Suprapubic skin (tissue), 4 donors: ENCODE results near the gene TBC1D19. TPM values are rescaled to one million over a fixed set of nuclear protein-coding genes. Genes with fewer than 3 reads are reported as not detected.
"Not testable (repeated sequence)": the region's sequence is repeated elsewhere in the genome, so short reads cannot be mapped to it uniquely, and the experiment has no call there.

Experiments used
- DNase-seq, 2 donors: peaks; one replicate each; pipeline ENCODE4 v3.0.0-alpha.2; 2019; ENCODE audit warnings: low spot score in 2 of 2
- H3K27ac ChIP-seq: fragments of 200-600 bp; sonication (generic); one replicate; pipeline ENCODE4 v1.5.1; 2019
- H3K27me3 ChIP-seq: fragments of 200-600 bp; sonication (generic); one replicate; pipeline ENCODE4 v1.5.1; 2019
- H3K36me3 ChIP-seq: fragments of 200-600 bp; sonication (generic); one replicate; pipeline ENCODE4 v1.5.1; 2019
- H3K4me1 ChIP-seq: fragments of 200-600 bp; sonication (generic); one replicate; pipeline ENCODE4 v1.5.1; 2019
- H3K4me3 ChIP-seq: fragments of 200-600 bp; sonication (generic); one replicate; pipeline ENCODE4 v1.5.1; 2019; ENCODE audit warnings: mild to moderate bottlenecking
- H3K9me3 ChIP-seq: fragments of 200-600 bp; sonication (generic); one replicate; pipeline ENCODE4 v1.5.1; 2019
- CTCF ChIP-seq, 2 donors: fragments of 200-600 bp in 1 of 2; fragments of 450-650 bp in 1 of 2; sonication (generic) in 1 of 2; IDR thresholded peaks; one replicate each; pipeline ENCODE4 v1.5.1; 2016 to 2019; ENCODE audit warnings: antibody characterized with exemption in 2 of 2, mild to moderate bottlenecking in 1 of 2, moderate library complexity in 1 of 2
- EP300 ChIP-seq: sonication (generic); formaldehyde crosslinking; IDR thresholded peaks from one replicate; pipeline ENCODE4 v1.6.1; 2017; ENCODE audit warnings: antibody characterized with exemption
- POLR2A ChIP-seq, 2 donors: fragments of 450-650 bp; IDR thresholded peaks; one replicate each; pipeline ENCODE4 v1.6.1; 2017; ENCODE audit warnings: antibody characterized with exemption in 2 of 2, mild to moderate bottlenecking in 2 of 2, moderate library complexity in 2 of 2
- POLR2AphosphoS5 ChIP-seq, 3 donors: sonication (generic); formaldehyde crosslinking; IDR thresholded peaks; one replicate each; pipeline ENCODE4 v1.6.1; 2017; ENCODE audit warnings: antibody characterized with exemption in 3 of 3
- WGBS: methylation state at CpG from one replicate; pipeline ENCODE4 v1.1.5; 2018; 5-methylcytosine and 5-hydroxymethylcytosine counted together
- total RNA-seq, 4 donors: library from RNA; depleted of rRNA; stranded (reverse); fragments of >200 nt; gene quantifications; one replicate each; pipeline ENCODE4 v1.1.0, GENCODE V29; 2016

Gene TBC1D19
- total RNA-seq, 4 donors from 2014 or later, result 6.2 to 16.2 (median 11.9) TPM

GRCh38 chr4:26647523-26648224 lies 63.8 kb downstream of the TBC1D19 start:
- Histone ChIP-seq H3K4me1 (no peaks in the 10 kb centered on the region), H3K27ac (no peak overlapping the region), H3K4me3 (no peak overlapping the region), H3K36me3 (no peaks in the 10 kb centered on the region), H3K9me3 (no peaks in the 10 kb centered on the region), H3K27me3 (no peaks in the 10 kb centered on the region)
- DNase-seq, result no peak
- TF ChIP-seq EP300 (no peak), POLR2AphosphoS5 (IDR thresholded peaks at IDR 0.05) (no peak)
- WGBS, result 89% methylated on average over 2 of the region's 2 CpGs

- TF ChIP-seq POLR2A (IDR thresholded peaks at IDR 0.05) (no peak), POLR2AphosphoS5 (IDR thresholded peaks at IDR 0.05) (no peak), CTCF (IDR thresholded peaks at IDR 0.05) (no peak), EP300 (no peak)
- no peak for DNase-seq
- Histone ChIP-seq H3K27me3 (no peaks in the 10 kb centered on the region), H3K36me3 (no peaks in the 10 kb centered on the region), H3K27ac (no peak overlapping the region), H3K9me3 (no peaks in the 10 kb centered on the region), H3K4me3 (no peak overlapping the region), H3K4me1 (no peaks in the 10 kb centered on the region)
- WGBS, result 43% methylated on average over 1 of the region's 1 CpG
These were observed 64.4 kb downstream of the TBC1D19 start for GRCh38 chr4:26648260-26648659.

DNA sequence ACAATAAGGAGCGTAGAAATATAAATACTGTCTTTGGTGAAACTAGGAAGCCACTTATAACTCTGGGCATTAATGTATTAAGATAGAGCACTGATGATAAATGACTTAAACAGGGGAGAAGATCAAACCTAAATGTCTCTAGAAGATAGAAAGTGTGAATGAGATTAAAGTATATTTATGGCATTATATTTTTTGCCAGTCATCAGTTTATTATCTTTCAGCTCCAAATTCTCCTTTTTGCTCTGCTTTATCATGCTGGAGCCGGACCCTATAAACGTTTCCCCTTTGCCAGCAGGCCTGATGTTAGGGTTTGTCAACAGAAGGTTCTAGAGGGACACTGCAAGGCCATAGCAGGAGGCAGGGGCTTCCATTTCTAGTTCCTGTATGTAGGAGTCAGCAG lies 76.4 kb downstream of the TBC1D19 start:
- no peak for DNase-seq
- 87% methylated on average over 3 of the region's 3 CpGs for WGBS
- H3K4me3 ChIP-seq, result no peak overlapping the region
- H3K27ac ChIP-seq, result no peak overlapping the region
- TF ChIP-seq POLR2A (IDR thresholded peaks at IDR 0.05), result no peak
- no peak for TF ChIP-seq POLR2AphosphoS5 (IDR thresholded peaks at IDR 0.05)
- no peak for TF ChIP-seq CTCF (IDR thresholded peaks at IDR 0.05)
- H3K36me3 ChIP-seq, result peaks cover 19% of the 10 kb centered on the region
- H3K9me3 ChIP-seq, result no peaks in the 10 kb centered on the region
- H3K27me3 ChIP-seq, result no peaks in the 10 kb centered on the region
- H3K4me1 ChIP-seq, result no peaks in the 10 kb centered on the region

- no peaks in the 10 kb centered on the region for H3K4me1 ChIP-seq
- H3K4me3 ChIP-seq, result no peak overlapping the region
- H3K27ac ChIP-seq, result no peak overlapping the region
- H3K9me3 ChIP-seq, result no peaks in the 10 kb centered on the region
- no peak for DNase-seq
- peaks cover 16% of the 10 kb centered on the region for H3K36me3 ChIP-seq
- TF ChIP-seq EP300 (no peak), CTCF (IDR thresholded peaks at IDR 0.05) (no peak), POLR2AphosphoS5 (IDR thresholded peaks at IDR 0.05) (no peak), POLR2A (IDR thresholded peaks at IDR 0.05) (no peak)
- H3K27me3 ChIP-seq, result no peaks in the 10 kb centered on the region
These were observed 80.0 kb downstream of the TBC1D19 start for GRCh38 chr4:26663888-26664287.

GRCh38 chr4:26670903-26671537 lies 87.1 kb downstream of the TBC1D19 start:
- Histone ChIP-seq H3K27me3 (no peaks in the 10 kb centered on the region), H3K27ac (no peak overlapping the region), H3K4me3 (no peak overlapping the region), H3K9me3 (no peaks in the 10 kb centered on the region), H3K4me1 (no peaks in the 10 kb centered on the region), H3K36me3 (peaks cover 3% of the 10 kb centered on the region)
- TF ChIP-seq POLR2AphosphoS5 (IDR thresholded peaks at IDR 0.05), result no peak
- no peak for TF ChIP-seq POLR2A (IDR thresholded peaks at IDR 0.05)
- no peak for TF ChIP-seq EP300
- no peak for TF ChIP-seq CTCF (IDR thresholded peaks at IDR 0.05)
- 97% methylated on average over 2 of the region's 2 CpGs for WGBS
- no peak for DNase-seq

DNA sequence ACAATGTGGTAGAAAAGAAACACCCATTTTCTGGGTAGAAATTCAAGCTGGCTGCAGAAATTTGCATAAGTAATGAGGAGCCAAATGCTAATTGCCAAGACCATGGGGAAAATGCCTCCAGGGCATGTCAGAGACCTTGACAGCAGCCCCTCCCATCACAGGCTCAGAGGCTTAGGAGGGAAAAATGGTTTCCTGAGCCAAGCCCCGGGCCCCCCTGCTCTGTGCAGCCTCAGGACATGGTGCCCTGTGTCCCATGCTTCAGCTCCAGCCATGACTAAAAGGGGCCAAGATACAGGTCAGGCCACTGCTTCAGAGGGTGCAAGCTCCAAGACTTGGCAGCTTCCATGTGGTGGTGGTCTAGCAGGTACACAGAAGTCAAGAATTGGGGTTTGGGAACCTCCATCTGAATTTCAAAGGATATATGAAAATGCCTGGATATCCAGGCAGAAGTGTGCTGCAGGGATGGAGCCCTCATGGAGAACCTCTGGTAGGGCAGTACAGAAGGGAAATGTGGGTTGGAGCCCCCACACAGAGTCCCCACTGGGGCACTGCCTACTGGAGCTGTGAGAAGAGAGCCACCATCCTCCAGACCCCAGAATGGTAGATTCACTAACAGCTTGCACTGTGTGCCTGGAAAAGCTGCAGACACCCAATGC lies 95.3 kb downstream of the TBC1D19 start:
- 100% methylated on average over 1 of the region's 1 CpG for whole genome bisulfite sequencing
- H3K4me1 ChIP-seq, DNase-seq, H3K27me3 ChIP-seq, H3K27ac ChIP-seq, H3K9me3 ChIP-seq, H3K4me3 ChIP-seq: not testable (repeated sequence)
- peaks cover 13% of the 10 kb centered on the region for H3K36me3 ChIP-seq
